ENCODE results near the gene KCNJ15.

DNA sequence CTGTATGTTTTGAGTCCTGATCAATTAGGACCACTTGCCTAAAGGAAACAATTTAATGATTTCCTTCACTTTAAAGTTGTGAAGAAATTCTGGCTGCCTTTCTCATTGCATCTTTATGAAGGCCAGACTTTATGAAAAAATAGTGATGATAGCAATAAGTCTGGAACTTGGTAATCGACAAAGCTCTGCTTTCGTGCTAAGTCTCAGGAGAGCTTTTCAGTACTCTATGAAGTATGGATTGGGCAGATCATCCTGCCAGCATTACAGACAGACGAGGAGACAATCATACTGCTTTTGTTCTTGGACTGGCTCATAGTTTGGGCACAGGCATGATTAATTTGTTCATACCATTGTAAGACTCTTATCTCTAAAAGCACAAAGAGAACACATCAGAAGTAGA, 45.5 kb upstream of the KCNJ15 start:
- TF ChIP-seq CTCF (IDR thresholded peaks at IDR 0.05) (no peak), POLR2A (IDR thresholded peaks at IDR 0.05) (no peak), POLR2AphosphoS5 (IDR thresholded peaks at IDR 0.05) (no peak), EP300 (IDR thresholded peaks at IDR 0.05) (no peak)
